Stimulated activated CD8-positive, alpha-beta memory T cell treated with anti-CD3 and anti-CD28 coated beads, Interleukin-2, amount 100 ng/mL, for 48 hours (primary cell): Measurements from ENCODE around the gene CYP19A1.

ENCODE experiments used
- DNase-seq, 2 donors: peaks; one replicate each; pipeline ENCODE4 v3.0.0-alpha.2; 2020; ENCODE audit warnings: low read depth in 2 of 2

Gene CYP19A1

GRCh38 chr15:51359981-51360380 is 21.6 kb upstream of the CYP19A1 start:
- DNase-seq: no peak

GRCh38 chr15:51356983-51357382 is 18.6 kb upstream of the CYP19A1 start:
- no peak for DNase-seq

- no peak for DNase-seq
Observed at GRCh38 chr15:51356147-51356546, 17.8 kb upstream of the CYP19A1 start.

- no peak for DNase-seq
Observed at GRCh38 chr15:51355096-51355495, 16.7 kb upstream of the CYP19A1 start.

DNA sequence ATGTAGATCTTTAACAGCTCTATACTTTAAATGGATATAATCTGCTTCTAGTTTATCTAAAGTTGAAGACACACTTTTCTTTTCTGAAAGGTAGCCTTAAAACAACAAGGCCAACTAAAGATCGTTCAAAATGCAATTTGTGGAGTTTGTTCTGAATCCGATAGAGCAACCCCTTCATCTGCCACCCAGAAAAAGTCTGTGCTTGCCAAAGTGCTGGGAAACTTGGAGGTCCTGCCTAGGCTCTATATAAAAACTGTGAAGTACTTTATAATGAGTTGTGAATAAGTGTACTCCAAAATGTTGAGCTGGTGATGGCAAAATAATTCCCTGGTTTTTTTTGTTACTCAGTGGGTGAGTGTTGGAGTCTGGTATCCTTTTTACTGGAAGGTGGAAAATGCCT is 15.6 kb upstream of the CYP19A1 start:
- DNase-seq: no peak

DNA sequence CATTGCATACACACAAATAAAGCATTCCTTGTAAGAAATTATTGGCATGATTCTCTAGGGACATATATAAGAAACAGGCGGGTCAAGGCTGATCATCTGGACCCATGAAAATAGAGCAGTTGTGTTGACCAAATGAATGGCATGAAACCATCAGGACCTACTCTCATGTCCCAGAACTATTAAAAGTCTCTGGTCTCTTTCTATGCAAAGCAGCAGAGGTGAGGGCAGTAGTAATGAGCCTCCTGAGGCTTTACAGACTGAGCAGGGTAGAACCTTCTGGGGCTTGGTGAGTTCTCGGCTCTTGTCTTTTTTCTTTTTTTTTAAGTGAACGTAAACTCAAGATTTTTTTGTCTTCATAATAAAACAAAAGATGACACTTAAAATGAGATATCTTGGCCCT is 12.3 kb upstream of the CYP19A1 start:
- DNase-seq: no peak

DNA sequence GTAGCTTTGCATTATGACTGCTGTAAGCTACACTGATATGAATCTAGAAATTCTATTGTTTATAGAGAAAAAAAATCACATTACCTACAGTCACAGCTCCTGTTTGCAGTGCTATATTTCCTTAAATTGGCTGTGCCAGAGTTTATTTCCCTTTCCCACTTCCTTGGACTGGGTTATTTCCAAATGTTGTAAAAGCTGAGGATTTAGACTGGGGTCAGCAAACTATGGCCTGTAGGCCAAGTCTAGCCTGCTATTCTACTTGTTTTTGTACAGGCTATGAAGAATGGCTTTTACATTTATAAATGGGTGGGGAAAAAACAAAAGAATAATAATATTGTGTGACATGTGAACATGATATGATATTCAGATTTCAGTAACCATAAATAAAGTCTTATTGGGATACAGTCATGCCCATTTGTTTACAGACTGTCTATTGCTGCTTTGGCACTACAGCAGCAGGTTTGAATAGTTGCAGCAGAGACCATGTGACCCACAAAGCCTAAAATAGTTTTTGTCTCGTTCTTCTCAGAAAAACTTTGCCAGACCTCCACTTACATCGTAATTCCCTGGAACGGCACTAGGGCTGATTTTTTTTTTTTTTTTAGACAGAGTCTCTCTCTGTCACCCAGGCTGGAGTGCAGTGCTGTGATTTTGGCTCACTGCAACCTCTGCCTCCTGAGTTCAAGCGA is 10.9 kb upstream of the CYP19A1 start:
- no peak for DNase-seq

GRCh38 chr15:51348688-51349087 is 10.3 kb upstream of the CYP19A1 start:
- DNase-seq: no peak

GRCh38 chr15:51346136-51346535 is 7.7 kb upstream of the CYP19A1 start:
- DNase-seq: no peak

GRCh38 chr15:51343466-51343865 is 5.1 kb upstream of the CYP19A1 start:
- no peak for DNase-seq

DNA sequence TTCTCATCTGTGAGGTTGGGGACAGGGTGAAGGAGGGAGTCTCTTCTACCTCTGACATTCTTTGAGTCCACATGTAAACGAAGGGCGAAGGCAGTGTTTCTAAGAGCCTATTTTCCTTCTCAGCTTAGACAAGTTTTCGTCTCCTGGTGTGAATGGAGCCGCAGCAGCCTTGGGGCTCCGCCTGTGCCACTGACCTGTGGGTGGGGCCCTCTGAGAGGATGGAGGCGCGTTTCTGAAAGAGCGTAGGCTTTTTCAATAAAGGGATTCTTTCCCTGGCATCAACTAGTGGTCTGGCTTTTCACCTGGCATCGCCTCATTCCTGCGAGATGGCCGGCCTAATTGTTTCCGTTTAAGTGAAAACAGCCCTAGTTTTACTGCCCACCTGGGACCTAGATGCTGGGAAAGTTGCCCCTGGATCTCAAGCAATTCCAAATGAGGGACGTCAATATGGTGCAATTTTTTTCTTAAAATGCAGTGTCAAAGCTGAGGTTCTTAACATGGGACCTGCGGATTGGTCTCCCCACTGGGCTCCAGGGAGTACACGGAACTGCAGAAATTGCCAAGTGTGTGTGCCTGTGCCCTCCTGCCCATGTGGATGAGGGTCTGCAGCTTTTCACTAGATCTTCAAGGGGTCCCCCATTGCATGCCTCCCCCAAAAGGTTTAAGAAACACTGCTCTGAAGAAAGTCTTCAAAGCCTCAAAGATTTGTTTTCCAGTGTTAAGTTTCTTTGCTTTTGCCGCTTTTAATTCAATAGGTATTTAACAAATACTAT is 4.0 kb upstream of the CYP19A1 start:
- no peak for DNase-seq

GRCh38 chr15:51341366-51342226 is 3.2 kb upstream of the CYP19A1 start, which contains the start of gene GLDN:
TSS of gene GLDN (plus strand) at chr15:51341655. CDS start at chr15:51341685, 30 bp downstream.
- no peak for DNase-seq

GRCh38 chr15:51335538-51336410 is 2.6 kb downstream of the CYP19A1 start:
- DNase-seq: no peak

GRCh38 chr15:51335087-51335486 is 3.3 kb downstream of the CYP19A1 start:
- DNase-seq: no peak

DNA sequence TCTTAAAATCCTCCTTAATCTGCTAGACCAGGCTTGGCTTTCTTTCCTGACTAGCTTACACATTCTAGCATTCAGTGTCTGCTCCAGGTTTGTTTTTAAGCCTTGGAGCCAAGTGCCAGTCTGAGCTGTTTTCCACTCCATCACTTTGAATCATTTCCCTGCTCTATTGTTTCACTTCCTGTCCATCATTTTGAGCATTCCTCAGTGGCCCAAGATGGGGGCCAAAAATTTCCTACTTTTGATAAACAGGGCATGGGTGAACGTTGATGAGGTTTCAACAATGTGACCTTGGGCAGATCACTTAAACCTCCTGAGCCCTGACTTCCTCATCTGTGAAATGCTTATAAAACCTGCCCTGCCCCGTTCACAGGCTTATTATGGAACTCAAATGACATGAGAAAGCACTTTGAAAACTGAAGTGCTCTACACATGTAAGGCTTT is 4.4 kb downstream of the CYP19A1 start:
- DNase-seq: no peak

GRCh38 chr15:51333571-51333970 is 4.8 kb downstream of the CYP19A1 start:
- no peak for DNase-seq

DNA sequence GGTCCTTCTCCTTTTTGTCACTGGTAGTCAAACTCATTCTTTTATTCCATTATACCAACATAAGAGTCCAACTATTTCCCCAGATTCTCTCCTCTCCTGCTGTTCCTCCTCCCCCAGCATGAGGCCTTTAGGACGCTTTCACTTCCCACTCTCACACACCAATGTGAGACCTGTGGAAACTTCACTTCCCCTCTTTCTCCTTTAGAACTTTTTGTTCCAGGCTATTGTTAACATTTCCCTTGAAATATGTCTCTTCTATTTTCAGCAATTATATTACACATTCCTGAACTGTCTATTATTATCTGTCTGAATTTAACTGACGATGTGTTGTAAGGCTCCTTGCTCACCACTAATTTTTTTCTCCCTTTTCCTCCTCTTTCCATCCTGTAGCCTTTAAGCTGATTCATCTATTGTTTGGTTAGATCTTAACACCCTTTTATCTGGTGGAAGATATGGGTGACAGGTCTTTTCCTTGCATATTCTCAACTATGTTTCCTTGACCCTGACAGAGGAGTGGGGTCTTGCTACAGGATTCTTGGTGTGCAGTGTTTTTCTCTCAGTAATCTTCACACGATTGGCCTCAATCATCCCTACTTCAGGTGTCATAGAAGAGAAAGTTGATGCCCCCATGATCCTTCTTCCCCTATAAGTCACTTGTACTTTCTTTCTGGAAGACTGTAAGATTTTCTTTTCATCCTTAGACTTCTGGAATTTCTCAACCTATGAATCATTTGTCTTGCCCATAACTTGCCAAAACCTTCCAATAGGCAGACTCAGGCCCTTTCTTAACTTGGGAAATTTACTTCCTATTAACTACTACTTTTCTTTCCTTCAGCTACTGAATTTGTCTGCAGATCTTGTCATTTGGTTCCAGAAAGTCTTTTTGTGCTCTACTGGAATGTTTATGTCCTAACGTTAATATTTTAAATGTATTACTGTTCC is 5.9 kb downstream of the CYP19A1 start:
- no peak for DNase-seq

GRCh38 chr15:51331141-51331540 is 7.3 kb downstream of the CYP19A1 start:
- DNase-seq: no peak

GRCh38 chr15:51328926-51329325 is 9.5 kb downstream of the CYP19A1 start:
- DNase-seq: no peak

GRCh38 chr15:51327081-51327480 is 11.3 kb downstream of the CYP19A1 start:
- no peak for DNase-seq
